GM19463 (cell line): ENCODE measurements around the gene CLIP2.
"Not testable (repeated sequence)": the region's sequence is repeated elsewhere in the genome, so short reads cannot be mapped to it uniquely, and the experiment has no call there.

Experiments used
- ATAC-seq: cut with Tn5 transposase; IDR thresholded peaks from one replicate; pipeline ENCODE4 v1.9.1; 2021; ENCODE audit warnings: mild to moderate bottlenecking, moderate library complexity; ENCODE audit not compliant: unreplicated experiment

CLIP2 gene

DNA sequence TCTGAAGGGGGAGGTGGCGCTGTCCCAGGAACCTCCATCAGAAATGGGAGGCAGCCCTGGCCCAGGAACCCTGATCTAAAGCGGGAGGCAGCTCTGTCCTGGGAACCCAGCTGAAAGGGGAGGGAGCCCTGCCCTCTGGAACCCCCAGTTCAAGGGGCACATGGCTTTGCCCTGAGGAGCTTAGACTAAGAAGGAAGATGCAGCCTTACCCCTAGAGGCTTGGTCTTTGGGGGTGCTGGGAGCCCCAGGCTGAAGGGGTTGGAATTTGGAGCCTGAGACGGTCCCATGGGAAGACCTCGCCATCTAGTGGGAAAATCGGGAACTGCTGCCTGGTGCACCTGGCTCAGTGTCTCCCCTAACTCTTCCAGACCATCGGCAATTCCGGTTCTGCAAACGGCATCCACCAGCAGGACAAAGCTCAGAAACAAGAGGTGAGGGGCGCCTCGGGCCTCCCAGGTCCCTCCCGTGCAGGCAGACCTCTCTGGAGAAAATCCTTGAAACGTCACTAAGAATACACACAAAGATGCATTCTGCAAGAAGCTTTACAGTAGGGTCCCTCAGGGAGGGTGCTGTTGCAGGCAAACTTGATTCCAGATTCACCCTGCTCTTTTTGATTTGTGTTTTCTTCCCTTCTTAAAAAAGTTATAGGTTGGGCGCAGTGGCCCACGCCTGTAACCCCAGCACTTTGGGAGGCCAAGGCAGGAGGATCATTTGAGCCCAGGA, 112.1 kb downstream of the CLIP2 start:
- no peak for ATAC-seq

- not testable (repeated sequence) for ATAC-seq
Measured at GRCh38 chr7:74402668-74403067, 113.5 kb downstream of the CLIP2 start.

- ATAC-seq: no peak
Measured at GRCh38 chr7:74403521-74404387, 114.5 kb downstream of the CLIP2 start.

DNA sequence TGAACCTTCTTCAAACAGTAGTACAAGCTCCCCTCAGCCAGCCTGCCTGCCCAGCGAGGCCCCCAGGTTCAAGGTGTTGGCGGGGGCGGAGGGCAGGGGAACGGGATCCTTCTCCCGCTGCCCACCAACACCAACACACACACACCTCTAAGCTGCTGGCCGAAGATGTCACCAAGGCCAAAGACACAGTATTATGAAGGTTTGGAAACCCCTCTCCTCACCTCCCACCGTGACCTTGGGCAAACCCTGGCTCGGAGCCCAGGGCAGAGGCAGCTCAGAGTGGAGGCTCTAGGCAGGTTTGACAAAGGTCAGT, 115.1 kb downstream of the CLIP2 start:
- ATAC-seq: no peak

DNA sequence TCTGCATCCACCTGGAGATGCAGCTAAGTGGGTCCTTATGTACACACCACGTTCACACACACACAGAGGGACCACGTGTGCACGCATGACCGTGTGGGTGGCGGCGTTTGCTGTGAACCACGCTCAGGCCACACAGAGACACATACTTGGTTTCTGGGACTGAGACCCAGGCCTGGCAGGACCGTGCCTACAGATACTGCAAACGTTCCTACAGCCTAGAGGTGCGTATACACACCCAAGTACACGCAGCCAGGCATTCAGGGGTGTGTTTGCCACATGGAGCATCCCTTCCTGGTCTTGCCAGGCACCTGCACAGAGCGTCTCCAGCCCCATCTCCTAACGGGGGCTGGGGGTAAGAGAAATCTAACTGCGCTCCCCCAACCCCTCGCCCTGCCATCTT, 115.5 kb downstream of the CLIP2 start:
- no peak for ATAC-seq

GRCh38 chr7:74405191-74405898, 116.1 kb downstream of the CLIP2 start:
- no peak for ATAC-seq

GRCh38 chr7:74405899-74406512, 116.8 kb downstream of the CLIP2 start:
- no peak for ATAC-seq

DNA sequence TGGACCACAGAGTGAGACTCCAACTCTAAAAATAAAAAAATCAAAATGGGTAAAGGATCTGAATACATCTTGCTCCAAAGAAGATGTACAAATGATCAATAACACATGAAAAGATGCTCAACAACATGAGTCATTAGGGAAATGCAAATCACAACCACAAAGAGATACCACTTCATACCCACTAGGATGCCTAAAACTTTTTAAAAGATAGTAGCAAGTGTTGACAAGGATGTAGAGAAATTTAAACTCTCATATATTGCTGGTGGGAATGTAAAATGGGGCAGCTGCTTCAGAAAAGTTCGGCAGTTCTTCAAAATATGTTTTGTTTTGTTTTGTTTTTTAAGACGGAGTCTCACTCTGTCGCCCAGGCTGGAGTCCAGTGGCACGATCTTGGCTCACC, 118.8 kb downstream of the CLIP2 start:
- no peak for ATAC-seq

GRCh38 chr7:74409571-74409970, 120.4 kb downstream of the CLIP2 start:
- no peak for ATAC-seq

DNA sequence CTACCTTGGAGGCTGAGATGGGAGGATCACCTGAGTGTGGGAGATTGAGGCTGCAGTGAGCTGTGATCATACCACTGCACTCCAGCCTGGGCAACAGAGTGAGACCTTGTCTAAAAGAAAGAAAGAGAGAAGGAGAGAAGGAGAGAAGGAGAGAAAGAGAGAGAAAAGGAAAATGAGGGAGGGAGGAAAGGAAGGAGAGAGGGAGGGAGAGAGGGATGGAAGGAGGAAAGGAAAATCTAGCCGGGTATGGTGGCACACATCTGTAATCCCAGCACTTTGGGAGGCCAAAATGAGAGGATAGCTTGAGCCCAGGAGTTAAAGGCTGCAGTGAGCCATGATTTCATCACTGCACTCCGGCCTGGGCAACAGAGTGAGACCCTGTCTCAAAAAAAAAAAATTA, 121.6 kb downstream of the CLIP2 start:
- no peak for ATAC-seq

GRCh38 chr7:74411571-74411970, 122.4 kb downstream of the CLIP2 start:
- ATAC-seq: not testable (repeated sequence)

DNA sequence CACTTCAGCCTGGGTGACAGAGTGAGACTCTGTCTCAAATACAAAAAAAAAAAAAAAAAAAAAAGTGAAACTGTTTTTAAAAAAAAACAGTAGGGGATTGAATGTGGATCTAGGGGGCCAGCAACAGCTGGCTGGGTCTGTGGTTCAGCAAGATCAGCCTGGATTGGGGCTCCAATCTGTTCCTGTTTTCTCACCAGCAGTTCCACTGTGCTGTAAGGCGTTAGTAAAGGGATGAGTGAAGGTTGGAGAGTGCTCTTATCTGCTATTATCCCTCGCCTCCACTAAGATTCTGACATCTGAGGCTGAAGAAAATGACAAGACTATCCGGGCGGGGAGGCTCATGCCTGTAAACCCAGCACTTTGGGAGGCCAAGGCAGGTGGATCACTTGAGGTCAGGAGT, 122.8 kb downstream of the CLIP2 start:
- no peak for ATAC-seq

GRCh38 chr7:74412603-74413002, 123.4 kb downstream of the CLIP2 start:
- no peak for ATAC-seq

- not testable (repeated sequence) for ATAC-seq
Measured at GRCh38 chr7:74414595-74415333, 125.6 kb downstream of the CLIP2 start.

DNA sequence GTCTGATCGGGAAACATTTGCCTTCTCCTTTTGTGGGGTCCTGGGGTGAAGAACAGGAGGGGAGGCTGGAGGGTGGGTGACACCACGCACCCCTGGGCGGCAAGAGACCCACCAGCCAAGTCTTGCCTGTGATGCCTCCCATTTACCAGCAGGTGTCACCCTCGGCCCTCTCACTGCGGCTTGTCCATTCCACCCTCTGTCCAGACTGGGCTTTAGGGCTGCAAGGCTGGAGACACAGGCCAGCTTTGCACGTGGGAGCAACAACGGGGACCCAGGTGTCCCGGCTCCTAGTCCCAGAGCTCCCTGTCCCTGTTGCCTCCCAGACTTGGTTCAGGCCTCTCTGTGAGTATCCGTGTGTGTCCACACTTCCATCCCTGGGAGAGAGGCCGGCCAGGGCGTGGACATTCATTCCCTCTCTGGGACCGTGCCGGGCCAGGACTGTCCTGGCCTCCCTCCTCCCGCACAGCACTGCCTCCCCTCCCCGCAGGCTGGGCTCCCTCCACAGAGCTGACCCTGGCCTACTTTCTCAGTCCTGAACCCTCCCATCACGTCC, 128.3 kb downstream of the CLIP2 start:
- ATAC-seq: no peak

DNA sequence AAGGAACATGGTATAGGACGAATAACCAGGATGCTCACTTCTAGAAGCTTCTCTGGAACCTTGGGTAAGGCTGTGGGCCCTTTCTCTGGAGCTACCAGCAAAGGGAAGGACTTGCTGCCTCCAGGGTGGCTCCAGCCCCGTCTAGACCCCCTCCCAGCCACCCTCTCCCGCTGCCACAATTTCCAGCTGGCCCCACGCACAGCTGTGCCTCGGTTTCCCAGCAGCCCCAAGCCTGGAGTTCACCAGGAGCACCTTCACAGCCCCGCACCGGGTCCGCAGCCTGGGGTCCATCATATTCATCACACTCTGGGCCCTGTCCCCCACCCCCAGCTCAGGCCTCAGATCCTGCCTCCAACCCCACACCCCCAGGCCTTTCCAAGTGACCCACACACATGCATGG, 128.9 kb downstream of the CLIP2 start:
- ATAC-seq: no peak

- ATAC-seq: no peak
Measured at GRCh38 chr7:74418538-74418937, 129.3 kb downstream of the CLIP2 start.

DNA sequence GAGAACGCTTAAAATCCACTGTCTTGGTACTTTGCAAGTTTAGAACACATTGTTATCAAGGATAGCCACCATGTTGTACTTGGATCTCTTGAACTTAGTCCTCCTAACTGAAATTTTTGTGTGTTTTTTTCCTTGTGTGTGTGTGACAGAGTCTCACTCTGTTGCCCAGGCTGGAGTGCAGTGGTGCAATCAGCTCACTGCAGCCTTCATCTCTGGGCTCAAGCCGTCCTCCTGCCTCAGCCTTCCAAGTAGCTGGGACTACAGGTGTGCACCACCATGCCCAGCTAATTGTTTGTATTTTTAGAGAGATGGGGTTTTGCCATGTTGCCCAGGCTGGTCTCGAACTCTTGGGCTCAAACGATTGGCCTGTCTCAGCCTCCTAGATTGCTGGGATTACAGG, 130.0 kb downstream of the CLIP2 start:
- ATAC-seq: not testable (repeated sequence)

DNA sequence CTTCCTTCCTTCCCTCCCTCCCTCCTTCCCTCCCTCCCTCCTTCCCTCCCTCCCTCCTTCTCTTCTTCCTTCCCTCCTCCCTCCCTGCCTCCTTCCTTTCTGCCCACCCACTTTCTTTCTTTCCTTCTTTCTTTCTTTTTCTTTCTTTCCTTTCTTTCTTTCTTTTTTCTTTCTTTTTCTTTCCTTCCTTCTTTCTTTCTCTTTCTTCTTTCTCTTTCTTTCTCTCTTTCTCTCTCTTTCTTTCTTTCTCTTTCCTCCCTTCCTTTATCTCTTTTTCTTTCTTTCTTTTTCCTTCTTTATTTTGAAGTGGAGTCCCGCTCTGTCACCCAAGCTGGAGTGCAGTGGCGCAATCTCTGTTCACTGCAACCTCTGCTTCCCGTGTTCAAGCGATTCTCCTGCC, 130.8 kb downstream of the CLIP2 start:
- ATAC-seq: no peak

- no peak for ATAC-seq
Measured at GRCh38 chr7:74424291-74424880, 135.2 kb downstream of the CLIP2 start.
